ENCODE measurements around the gene ZNHIT6. TPM values are rescaled to one million over a fixed set of nuclear protein-coding genes. Genes with fewer than 3 reads are reported as not detected.

The ZNHIT6 gene
- total RNA-seq, 2 donors from 2014 or later: 8.3 to 13.3 TPM

DNA sequence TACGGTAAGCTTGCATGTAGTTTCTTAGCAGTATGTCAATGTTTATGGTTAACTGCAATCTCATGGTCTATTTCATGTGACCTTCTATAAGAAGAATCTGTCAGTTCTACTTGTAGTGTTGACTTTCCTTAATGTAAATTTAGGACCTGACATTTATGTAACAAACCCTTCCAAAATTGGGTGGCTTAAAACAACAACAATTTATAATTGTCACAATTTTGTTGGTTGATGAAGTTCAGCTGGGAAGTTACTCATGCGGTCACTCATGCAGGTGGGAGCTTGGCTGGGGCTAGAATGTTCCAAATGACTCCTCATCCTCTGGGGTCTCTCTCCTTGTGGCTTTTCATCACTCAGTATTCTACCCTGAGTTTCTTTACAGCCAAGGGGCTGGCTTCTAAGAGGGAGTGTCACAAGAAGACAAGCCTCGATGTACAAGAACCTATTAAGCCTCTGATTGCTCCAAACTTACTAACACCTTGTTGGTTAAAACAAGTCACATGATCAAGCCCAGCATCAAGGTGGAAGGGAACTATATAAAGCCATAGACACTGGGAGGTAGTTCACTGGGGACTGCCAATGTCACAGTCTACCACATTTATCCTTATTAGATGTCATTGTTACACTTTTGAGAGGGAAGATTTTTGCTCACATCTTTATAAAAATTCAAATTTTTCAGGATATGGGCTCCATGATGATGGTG is 103.8 kb downstream of the ZNHIT6 start:
- intact Hi-C loops (cut with DNase I): no loop called here
- ATAC-seq (no peak), DNase-seq (no peak)

DNA sequence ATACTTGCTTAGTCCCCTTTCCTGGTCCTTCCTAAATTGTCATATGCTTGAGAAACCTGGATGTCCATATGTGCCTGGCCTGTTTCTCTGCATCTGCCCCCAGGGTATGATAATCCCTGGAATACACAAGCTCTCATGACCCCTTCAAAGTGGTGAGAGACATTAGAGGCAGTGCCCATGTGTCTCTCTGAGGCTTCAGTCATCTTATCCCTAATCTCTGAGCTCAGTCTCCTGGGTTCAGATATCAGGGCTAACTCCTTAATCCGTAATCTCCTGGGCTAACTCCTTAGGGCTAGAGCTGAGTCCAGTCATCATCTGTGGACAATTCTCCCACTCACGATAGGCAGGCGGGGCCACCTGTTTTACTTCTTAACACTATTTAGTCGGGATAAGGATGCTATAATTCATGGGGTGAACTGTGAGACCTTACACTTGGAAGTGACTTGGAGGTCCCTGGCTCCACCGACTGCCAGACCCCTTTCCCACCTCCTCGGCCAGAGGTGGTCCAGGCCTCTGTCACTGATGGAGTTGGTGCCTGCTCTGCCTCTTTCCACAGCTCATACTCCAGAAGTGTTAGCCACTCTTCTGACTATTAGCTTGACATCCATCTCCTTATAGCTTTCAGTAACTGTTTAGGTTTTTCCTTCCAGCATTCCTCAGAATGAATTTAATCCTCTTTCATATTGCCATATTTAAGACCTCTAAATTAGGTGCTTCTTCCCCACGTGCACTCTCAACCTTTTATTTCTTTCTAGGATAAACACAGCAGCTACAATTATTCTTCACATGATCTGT is 105.0 kb downstream of the ZNHIT6 start:
- ATAC-seq (no peak), DNase-seq (no peak)
- intact Hi-C loops (cut with DNase I): no loop called here

DNA sequence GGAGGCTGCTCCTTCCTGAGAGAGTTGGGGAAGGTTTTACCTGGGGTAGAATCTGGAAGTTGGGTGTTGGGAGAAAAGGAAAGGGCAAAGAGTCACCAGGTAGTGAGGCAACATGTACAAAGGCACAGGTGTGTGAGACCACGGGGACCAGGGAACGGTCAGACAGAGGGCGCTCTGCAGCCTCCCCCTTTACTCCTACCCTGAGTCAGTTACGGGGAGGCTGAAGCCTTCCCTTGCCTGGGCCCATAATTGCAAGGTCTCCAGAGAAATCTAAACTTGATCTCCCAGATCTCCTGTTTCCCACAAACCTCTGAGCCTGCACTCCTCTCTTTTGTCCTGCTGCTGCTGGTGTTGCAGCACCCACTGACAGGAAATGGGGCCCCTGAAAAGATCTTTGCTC is 105.7 kb downstream of the ZNHIT6 start:
- ATAC-seq (no peak), DNase-seq (no peak)
- intact Hi-C loops (cut with DNase I): no loop called here

DNA sequence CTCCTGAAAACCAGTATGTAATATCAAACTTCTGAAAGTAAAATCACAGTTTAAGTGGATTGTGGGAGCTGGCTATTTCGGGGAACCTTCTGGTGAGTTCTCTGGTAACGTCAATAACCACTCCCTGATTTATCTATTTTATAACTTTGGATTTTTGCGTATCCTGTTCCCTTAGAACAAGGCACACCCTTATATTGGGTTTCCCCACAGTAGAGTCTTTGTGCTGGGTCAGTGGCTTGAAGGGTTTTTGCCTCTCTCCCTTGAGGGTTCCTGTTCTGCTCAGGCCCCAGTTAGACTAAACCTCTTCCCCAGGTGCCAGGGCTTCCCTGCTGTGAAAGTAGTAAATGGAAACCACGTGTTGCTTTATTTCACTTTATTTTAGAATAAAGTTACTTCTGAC is 106.3 kb downstream of the ZNHIT6 start:
- ATAC-seq (no peak), DNase-seq (no peak)
- intact Hi-C loops (cut with DNase I): no loop called here

DNA sequence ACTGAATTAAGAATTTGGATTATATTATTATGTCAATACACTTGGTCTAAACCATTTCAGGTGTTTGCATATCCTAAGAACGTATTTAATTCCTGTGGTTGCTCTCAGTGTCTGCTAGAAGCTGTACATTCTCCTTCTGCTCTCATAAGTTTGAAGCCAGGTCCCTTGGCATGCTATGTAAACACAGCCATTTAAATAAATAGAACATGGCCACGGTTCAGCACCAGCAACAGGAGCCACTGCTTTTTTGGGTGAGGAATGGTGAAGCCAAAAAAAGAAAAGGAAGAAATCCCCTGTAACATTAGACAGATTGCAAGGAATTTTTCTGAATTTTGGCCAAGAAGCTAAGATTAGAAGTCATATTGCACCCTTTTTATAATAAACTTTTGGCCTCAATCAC is 108.6 kb downstream of the ZNHIT6 start:
- intact Hi-C loops (cut with DNase I): no loop called here
- DNase-seq: no peak
- no peak for ATAC-seq

Other genes starting within 250 kb of the ZNHIT6 start
- 10 to 100 TPM; 10.1 to 15.6 TPM for gene DDAH1, start 243.3 kb downstream of the ZNHIT6 start, total RNA-seq
- 100 to 1,000 TPM in 1 of 2 donors, 10 to 100 TPM in 1; 98.4 to 140 TPM for gene CCN1, start 127.7 kb downstream of the ZNHIT6 start, total RNA-seq